Heart left ventricle (tissue), 16 donors: ENCODE measurements around the gene FURIN. TPM values are rescaled to one million over a fixed set of nuclear protein-coding genes. Genes with fewer than 3 reads are reported as not detected.

ENCODE experiments used
- ATAC-seq, 4 donors: fragments of 200-7000 bp; cut with Tn5 transposase; one replicate each; pipeline ENCODE4 v1.9.1; 2020 to 2022; ENCODE audit warnings: moderate library complexity in 4 of 4, mild to moderate bottlenecking in 3 of 4, moderate number of reproducible peaks in 1 of 4
- DNase-seq, 5 donors: peaks; one replicate each; pipeline ENCODE4 v3.0.0-alpha.2; 2020
- H3K27ac ChIP-seq, 12 donors: fragments of 200-600 bp; sonication (generic) in 4 of 12; one replicate each; pipeline versions ENCODE4 v1.5.0 to v1.8.0; 2016 to 2022; ENCODE audit warnings: mild to moderate bottlenecking in 2 of 12
- H3K27me3 ChIP-seq, 9 donors: fragments of 200-600 bp; sonication (generic) in 2 of 9; one replicate each; pipeline versions ENCODE4 v1.5.1 to v1.8.0; 2016 to 2022; ENCODE audit warnings: mild to moderate bottlenecking in 3 of 9
- H3K36me3 ChIP-seq, 9 donors: fragments of 200-600 bp; sonication (generic) in 2 of 9; one replicate each; pipeline versions ENCODE4 v1.5.0 to v1.8.0; 2018 to 2022; ENCODE audit warnings: mild to moderate bottlenecking in 2 of 9
- H3K4me1 ChIP-seq, 12 donors: fragments of 200-600 bp; sonication (generic) in 4 of 12; one replicate each; pipeline versions ENCODE4 v1.5.0 to v1.8.0; 2016 to 2022; ENCODE audit warnings: mild to moderate bottlenecking in 3 of 12
- H3K4me3 ChIP-seq, 12 donors: fragments of 200-600 bp; sonication (generic) in 4 of 12; one replicate each; pipeline versions ENCODE4 v1.5.0 to v1.8.0; 2017 to 2022; ENCODE audit warnings: mild to moderate bottlenecking in 9 of 12, moderate library complexity in 4 of 12
- H3K9me3 ChIP-seq, 12 donors: fragments of 200-600 bp; sonication (generic) in 4 of 12; one replicate each; pipeline versions ENCODE4 v1.5.0 to v1.8.0; 2016 to 2022; ENCODE audit warnings: mild to moderate bottlenecking in 1 of 12
- CTCF ChIP-seq, 12 donors: fragments of 200-600 bp; sonication (generic) in 4 of 12; IDR thresholded peaks; one replicate each; pipeline versions ENCODE4 v1.5.0 to v1.8.0; 2018 to 2022; ENCODE audit warnings: antibody characterized with exemption in 12 of 12, mild to moderate bottlenecking in 5 of 12
- POLR2A ChIP-seq, 2 donors: fragments of 450-650 bp; IDR thresholded peaks; one replicate each; pipeline ENCODE4 v1.6.1; 2017; ENCODE audit warnings: antibody characterized with exemption in 2 of 2, mild to moderate bottlenecking in 2 of 2, moderate library complexity in 2 of 2
- WGBS, 4 donors: extraction: QIAGEN DNeasy Blood & Tissue Kit in 2 of 4; methylation state at CpG; one replicate each; pipeline versions ENCODE4 v1.1.5 to v1.1.7; 2013 to 2018; 5-methylcytosine and 5-hydroxymethylcytosine counted together
- intact Hi-C, 10 donors: fragments of 100-400 bp; cut with DNase I; formaldehyde crosslinking; loops; one replicate each; pipeline versions ENCODE4 v1.11.1 to v1.14.2; 2022
- polyA plus RNA-seq, 2 donors: library from polyadenylated mRNA; stranded (reverse); fragments of 200-250 nt; gene quantifications; one replicate each; pipeline ENCODE4 v1.2.3, GENCODE V29; 2013
- total RNA-seq, 9 donors: library from RNA; depleted of rRNA in 2 of 9; stranded (reverse); fragments of >200 nt in 2 of 9; fragmentation: NEBNext Ultra II Directional in 3 of 9; extraction: Animal tissue kit (Norgen Biotek cat#: 25700) in 3 of 9; gene quantifications; one replicate each; pipeline versions ENCODE4 v1.1.0 to v1.2.4, GENCODE V29; 2016 to 2023
- donor health status: ischemic (EF 13 %, LVEDD 7.1; RV severe dilation, severe dysfunction).
- donor health status: healthy with polysubstance abuse.
- donor health status: DM: no; HTN: yes; CAD: no.
- donor health status: DM: no; HTN: no; CAD: no.
- donor health status: ischemic (EF 25% LVEDD 6.9; RV normal size, moderate dysfunction).
- donor health status: ischemic (EF 25% LVEDD 5.7; RV mildly dilated, moderate dysfunction).
- donor health status: healthy.
- donor health status: DM: yes; HTN: yes; CAD: no.
- donor health status: ischemic (EF 35%, LVEDD 5.7; RV mildly dilated, moderate dysfunction).
- donor health status: nonischemic (EF 11% LVEDD 7.7; RV severe dilation, severe dysfunction).
- donor health status: DM: yes; HTN: yes; CAD: no.
- donor health status: PGD.
- donor health status: ischemic (EF 29% LVEDD 5.4; RV normal size, mild dysfunction).
- donor health status: nonischemic (EF 23%, LVEDD 6.1; RV moderate dilation, normal function).

Gene FURIN
- total and polyA plus RNA-seq, 11 donors = 37.2 to 174 (median 64.8) TPM

GRCh38 chr15:90885432-90886290 is 17.3 kb downstream of the FURIN start:
- Histone ChIP-seq H3K36me3 (peaks cover 0 to 64% (median 46%) of the 10 kb centered on the region in 9 donors), H3K27me3 (no peaks in the 10 kb centered on the region), H3K4me3 (peak overlapping the region; percentile 9 to 86 (median 70)), H3K27ac (peak overlapping the region; percentile 88 to 99 (median 96)), H3K9me3 (no peaks in the 10 kb centered on the region), H3K4me1 (peaks cover 0 to 59% (median 37%) of the 10 kb centered on the region in 12 donors)
- intact Hi-C loops = loop anchor here (1.0 to 10.0 kb wide), 11 partner anchors 15 to 561 kb away; partner anchors contain the start of genes BLM (in 7 of the 10), HDDC3 (in 3 of the 10) and CRTC3 (in 1 of the 10)
- ATAC-seq (peak; percentile 54 to 79 (median 63)), DNase-seq (peak; percentile 79 to 91 (median 84))
- WGBS, 4 donors = 26 to 54% (median 46%) methylated on average over 9 to 23 of the region's 23 CpGs
- TF ChIP-seq CTCF (IDR thresholded peaks at IDR 0.05) (peak; percentile 95 to 100 (median 98)), POLR2A (IDR thresholded peaks at IDR 0.05) (no peak)

- Histone ChIP-seq H3K27me3 (no peaks in the 10 kb centered on the region), H3K36me3 (peaks cover 0 to 64% (median 46%) of the 10 kb centered on the region in 9 donors), H3K4me1 (peaks cover 0 to 59% (median 37%) of the 10 kb centered on the region in 12 donors), H3K4me3 (peak overlapping the region in 8 of 12 donors; percentile 9 to 86 (median 76)), H3K9me3 (no peaks in the 10 kb centered on the region), H3K27ac (peak overlapping the region in 8 of 12 donors; percentile 53 to 99 (median 94))
- no peak for TF ChIP-seq POLR2A (IDR thresholded peaks at IDR 0.05)
- peak in 4 of 12 donors; percentile 7 to 30 (median 27) for TF ChIP-seq CTCF (IDR thresholded peaks at IDR 0.05)
- WGBS, 4 donors = 25 to 40% (median 32%) methylated on average over 5 of the region's 5 CpGs
- ATAC-seq (no peak), DNase-seq (no peak)
- intact Hi-C loops = loop anchor here (1.0 to 10.0 kb wide), 9 partner anchors 46 to 561 kb away; partner anchors contain the start of genes BLM (in 5 of the 10), HDDC3 (in 3 of the 10) and CRTC3 (in 1 of the 10)
Observed at GRCh38 chr15:90886291-90886614, 17.9 kb downstream of the FURIN start.

GRCh38 chr15:90887037-90887481 is 18.7 kb downstream of the FURIN start:
- H3K4me1 ChIP-seq = peaks cover 0 to 59% (median 37%) of the 10 kb centered on the region in 12 donors
- ATAC-seq (no peak), DNase-seq (peak in 1 of 5 donors; percentile 60)
- no peak for TF ChIP-seq CTCF (IDR thresholded peaks at IDR 0.05)
- no peak for TF ChIP-seq POLR2A (IDR thresholded peaks at IDR 0.05)
- peak overlapping the region in 2 of 12 donors; percentile 94 for H3K27ac ChIP-seq
- H3K36me3 ChIP-seq = peaks cover 3 to 64% (median 46%) of the 10 kb centered on the region in 9 donors
- H3K9me3 ChIP-seq = no peaks in the 10 kb centered on the region
- no peaks in the 10 kb centered on the region for H3K27me3 ChIP-seq
- intact Hi-C loops = loop anchor here in 9 of 10 donors (2.0 to 10.0 kb wide), 8 partner anchors 45 to 562 kb away; partner anchors contain the start of genes BLM (in 5 of the 9), HDDC3 (in 3 of the 9) and CRTC3 (in 1 of the 9)
- H3K4me3 ChIP-seq = no peak overlapping the region
- 79 to 93% (median 85%) methylated on average over 13 of the region's 13 CpGs for WGBS, 4 donors

GRCh38 chr15:90889313-90889730 is 20.9 kb downstream of the FURIN start:
- Histone ChIP-seq H3K27ac (no peak overlapping the region), H3K36me3 (peaks cover 6 to 80% (median 63%) of the 10 kb centered on the region in 9 donors), H3K9me3 (no peaks in the 10 kb centered on the region), H3K4me1 (peaks cover 0 to 40% (median 25%) of the 10 kb centered on the region in 12 donors), H3K27me3 (no peaks in the 10 kb centered on the region), H3K4me3 (no peak overlapping the region)
- ATAC-seq (no peak), DNase-seq (no peak)
- intact Hi-C loops = loop anchor here in 8 of 10 donors (5.0 to 10.0 kb wide), 7 partner anchors 43 to 565 kb away; partner anchors contain the start of genes BLM (in 5 of the 8), HDDC3 (in 3 of the 8) and CRTC3 (in 1 of the 8)
- TF ChIP-seq CTCF (IDR thresholded peaks at IDR 0.05) = no peak
- TF ChIP-seq POLR2A (IDR thresholded peaks at IDR 0.05) = no peak
- WGBS, 4 donors = 90 to 94% (median 92%) methylated on average over 9 to 18 of the region's 18 CpGs
